Skeletal muscle tissue (tissue), 4 donors: ENCODE data around the gene GALNT6. TPM values are rescaled to one million over a fixed set of nuclear protein-coding genes. Genes with fewer than 3 reads are reported as not detected.

Experiments used
- H3K27ac ChIP-seq: one replicate; pipeline ENCODE4 v1.7.0; 2013; ENCODE audit warnings: mild to moderate bottlenecking, low read depth, low read length, inconsistent platforms
- H3K27me3 ChIP-seq, 3 donors: one replicate each; pipeline ENCODE4 v1.7.0; 2013; ENCODE audit warnings: low read length in 3 of 3; ENCODE audit not compliant: control insufficient read depth in 3 of 3, insufficient read depth in 3 of 3
- H3K36me3 ChIP-seq, 3 donors: one replicate each; pipeline ENCODE4 v1.7.0; 2013; ENCODE audit warnings: low read length in 3 of 3; ENCODE audit not compliant: control insufficient read depth in 3 of 3, insufficient read depth in 3 of 3
- H3K4me1 ChIP-seq, 3 donors: one replicate each; pipeline ENCODE4 v1.7.0; 2013; ENCODE audit warnings: low read length in 3 of 3, mild to moderate bottlenecking in 3 of 3; ENCODE audit not compliant: control insufficient read depth in 3 of 3, insufficient read depth in 3 of 3
- H3K4me3 ChIP-seq, 3 donors: one replicate each; pipeline ENCODE4 v1.7.0; 2013; ENCODE audit warnings: low read length in 3 of 3
- H3K9ac ChIP-seq, 3 donors: one replicate each; pipeline ENCODE4 v1.7.0; 2013; ENCODE audit warnings: low read length in 3 of 3, mild to moderate bottlenecking in 3 of 3, moderate library complexity in 2 of 3, low read depth in 1 of 3
- H3K9me3 ChIP-seq, 3 donors: one replicate each; pipeline ENCODE4 v1.7.0; 2013; ENCODE audit warnings: low read length in 3 of 3; ENCODE audit not compliant: control insufficient read depth in 3 of 3
- total RNA-seq: library from RNA; depleted of rRNA; stranded (reverse); fragments of >200 nt; gene quantifications from one replicate; pipeline ENCODE4 v1.2.3, GENCODE V29; 2014
- donor health status: Osteomylitis.

The GALNT6 gene
- total RNA-seq, 1 donor from 2014 or later, result 1.6 TPM

DNA sequence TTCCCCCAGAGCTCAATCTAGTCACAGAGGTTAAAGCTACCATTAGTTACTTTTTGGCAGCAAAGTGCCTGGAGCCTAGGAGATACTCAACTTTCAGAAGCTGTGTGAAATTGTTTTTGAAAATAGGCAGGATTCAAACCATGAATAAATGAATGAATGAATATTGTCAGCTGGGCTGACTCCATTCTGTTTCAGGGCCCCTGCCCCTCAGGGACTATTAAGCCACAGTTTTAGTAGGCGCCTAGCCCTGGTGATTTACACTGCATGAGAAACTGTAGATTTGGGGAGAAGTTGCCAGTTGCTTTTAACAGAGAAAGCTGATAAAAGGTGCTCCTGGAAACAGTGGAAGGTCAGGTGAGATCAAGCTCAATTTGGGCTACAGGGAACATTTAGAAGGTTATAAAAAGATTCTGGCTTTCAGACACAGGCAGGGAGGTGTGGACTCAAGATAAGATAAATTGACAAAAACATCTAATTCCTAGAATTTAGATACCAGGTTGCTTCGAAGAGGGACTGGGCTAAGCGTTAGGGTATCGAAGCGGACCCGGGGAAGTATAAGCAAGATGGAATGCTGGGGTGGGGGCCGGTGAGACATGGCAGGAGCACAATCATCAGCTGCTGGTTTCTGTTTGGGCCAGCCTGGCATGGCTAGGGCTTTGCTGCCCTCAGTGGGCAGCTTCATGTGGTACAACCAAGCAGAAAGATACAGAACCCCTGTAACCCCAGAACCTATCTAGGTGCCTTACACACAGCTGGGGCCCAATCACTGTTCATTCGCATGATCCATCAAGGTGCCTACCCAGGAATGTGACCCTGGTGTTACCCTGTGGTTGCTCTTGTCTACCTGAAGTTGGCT is 29.8 kb downstream of the GALNT6 start:
- no peak overlapping the region for H3K27ac ChIP-seq
- no peak overlapping the region for H3K4me3 ChIP-seq
- no peaks in the 10 kb centered on the region for H3K4me1 ChIP-seq
- no peaks in the 10 kb centered on the region for H3K9me3 ChIP-seq
- no peak overlapping the region for H3K9ac ChIP-seq
- H3K36me3 ChIP-seq, result no peaks in the 10 kb centered on the region
- H3K27me3 ChIP-seq, result peaks cover 0 to 3% (median 2%) of the 10 kb centered on the region in 3 donors

DNA sequence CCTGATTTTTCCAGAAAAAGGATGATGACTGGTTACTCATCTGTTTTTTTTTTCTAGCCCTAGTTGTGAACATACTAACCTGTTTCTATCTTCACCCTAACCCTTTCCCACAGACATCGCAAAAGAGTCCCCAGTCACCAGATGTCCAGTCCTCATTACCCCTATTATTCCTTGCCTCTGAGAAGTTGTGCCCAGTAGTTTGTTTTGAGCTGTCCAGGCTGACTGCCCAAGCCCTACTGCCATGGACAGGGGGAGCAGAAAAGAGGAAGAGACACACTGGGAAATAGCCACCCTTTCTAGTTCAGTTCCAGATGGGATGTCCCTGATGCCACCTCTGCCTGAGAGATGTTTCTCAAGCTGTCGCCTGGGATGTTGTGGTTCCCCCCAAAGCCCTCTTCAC is 30.9 kb downstream of the GALNT6 start:
- H3K4me1 ChIP-seq, result no peaks in the 10 kb centered on the region
- no peak overlapping the region for H3K9ac ChIP-seq

DNA sequence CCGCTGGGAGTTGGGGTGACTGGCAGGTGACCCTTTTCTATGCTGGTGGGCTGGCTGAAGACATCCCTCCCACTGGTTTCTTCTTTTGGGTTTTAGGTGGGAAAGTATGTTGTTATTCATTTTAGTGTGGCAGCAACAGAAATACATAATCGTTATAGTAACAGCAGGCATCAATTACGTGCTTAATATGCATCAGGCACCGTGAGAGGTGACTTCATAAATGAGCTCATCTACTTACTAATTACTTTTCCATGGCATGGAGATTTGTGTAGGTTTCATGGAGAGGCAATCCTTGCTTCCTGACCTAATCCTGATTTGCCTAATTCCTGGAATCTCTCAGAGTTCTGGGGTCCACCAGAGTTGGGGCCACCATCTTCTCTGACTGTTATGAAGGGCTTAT is 31.4 kb downstream of the GALNT6 start:
- Histone ChIP-seq H3K9me3 (no peaks in the 10 kb centered on the region), H3K36me3 (no peaks in the 10 kb centered on the region), H3K4me3 (no peak overlapping the region), H3K9ac (no peak overlapping the region), H3K27me3 (peaks cover 0 to 3% (median 2%) of the 10 kb centered on the region in 3 donors), H3K4me1 (no peaks in the 10 kb centered on the region), H3K27ac (no peak overlapping the region)

More for the DNA sequence above, 30.9 kb downstream of the GALNT6 start:
- H3K4me3 ChIP-seq, result no peak overlapping the region
- H3K27ac ChIP-seq, result no peak overlapping the region
- H3K27me3 ChIP-seq, result peaks cover 0 to 3% (median 2%) of the 10 kb centered on the region in 3 donors
- no peaks in the 10 kb centered on the region for H3K36me3 ChIP-seq
- no peaks in the 10 kb centered on the region for H3K9me3 ChIP-seq

DNA sequence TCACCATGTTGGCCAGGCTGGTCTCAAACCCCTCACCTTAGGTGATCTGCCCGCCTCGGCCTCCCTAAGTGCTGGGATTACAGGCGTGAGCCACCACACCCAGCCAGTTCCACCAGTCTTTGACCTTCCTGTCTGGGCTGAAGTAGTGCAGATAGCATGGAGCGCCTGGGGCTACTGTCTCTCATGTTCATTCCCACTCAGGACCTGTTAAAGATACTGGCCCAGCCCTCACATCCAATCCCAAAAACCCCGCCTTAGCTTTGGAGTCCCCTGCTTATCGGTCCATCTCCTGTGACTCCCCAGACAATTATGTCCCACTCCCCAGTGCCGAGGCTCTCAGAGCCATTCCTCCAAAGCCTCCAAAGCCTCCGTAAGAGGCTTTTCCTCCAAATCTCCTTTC is 32.7 kb downstream of the GALNT6 start:
- peaks cover 0 to 3% (median 2%) of the 10 kb centered on the region in 3 donors for H3K27me3 ChIP-seq
- H3K4me1 ChIP-seq, result no peaks in the 10 kb centered on the region
- no peak overlapping the region for H3K27ac ChIP-seq
- no peak overlapping the region for H3K4me3 ChIP-seq
- no peak overlapping the region for H3K9ac ChIP-seq
- H3K36me3 ChIP-seq, result no peaks in the 10 kb centered on the region
- no peaks in the 10 kb centered on the region for H3K9me3 ChIP-seq

DNA sequence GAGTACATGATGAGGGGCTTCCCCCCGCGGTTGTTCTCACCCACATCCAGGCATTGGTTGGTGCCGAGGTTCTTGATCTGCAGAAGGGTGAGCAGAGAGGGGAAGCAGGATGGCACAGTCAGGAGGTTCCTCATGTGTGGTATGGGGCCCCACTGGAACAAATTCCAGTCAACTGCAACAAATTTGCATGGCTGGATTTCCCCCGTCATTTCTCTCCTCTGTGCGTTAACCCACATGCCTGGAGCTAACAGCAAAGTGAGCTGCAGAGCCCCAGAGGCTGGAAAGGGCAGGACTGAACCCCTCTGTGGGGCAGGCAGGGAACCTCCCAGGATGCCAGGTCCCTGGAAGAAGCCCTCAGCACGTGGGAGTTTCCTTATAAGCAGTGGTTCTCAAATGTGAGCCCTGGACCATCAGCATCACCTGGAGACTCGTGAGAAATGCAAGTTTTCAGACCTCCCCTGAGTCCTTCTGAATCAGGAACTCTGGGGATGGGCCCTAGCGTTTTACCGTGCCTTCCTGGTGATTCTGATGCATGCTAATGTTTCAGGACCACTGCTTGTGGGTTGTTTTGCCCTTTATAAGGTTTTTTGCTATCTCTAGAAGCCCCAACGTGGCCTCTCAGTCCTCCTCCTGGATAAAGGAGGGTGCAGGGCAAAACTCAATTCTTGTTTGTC is 33.7 kb downstream of the GALNT6 start:
- Histone ChIP-seq H3K36me3 (no peaks in the 10 kb centered on the region), H3K4me1 (no peaks in the 10 kb centered on the region), H3K9me3 (no peaks in the 10 kb centered on the region), H3K9ac (no peak overlapping the region), H3K27ac (no peak overlapping the region), H3K4me3 (no peak overlapping the region), H3K27me3 (peaks cover 0 to 3% (median 2%) of the 10 kb centered on the region in 3 donors)

DNA sequence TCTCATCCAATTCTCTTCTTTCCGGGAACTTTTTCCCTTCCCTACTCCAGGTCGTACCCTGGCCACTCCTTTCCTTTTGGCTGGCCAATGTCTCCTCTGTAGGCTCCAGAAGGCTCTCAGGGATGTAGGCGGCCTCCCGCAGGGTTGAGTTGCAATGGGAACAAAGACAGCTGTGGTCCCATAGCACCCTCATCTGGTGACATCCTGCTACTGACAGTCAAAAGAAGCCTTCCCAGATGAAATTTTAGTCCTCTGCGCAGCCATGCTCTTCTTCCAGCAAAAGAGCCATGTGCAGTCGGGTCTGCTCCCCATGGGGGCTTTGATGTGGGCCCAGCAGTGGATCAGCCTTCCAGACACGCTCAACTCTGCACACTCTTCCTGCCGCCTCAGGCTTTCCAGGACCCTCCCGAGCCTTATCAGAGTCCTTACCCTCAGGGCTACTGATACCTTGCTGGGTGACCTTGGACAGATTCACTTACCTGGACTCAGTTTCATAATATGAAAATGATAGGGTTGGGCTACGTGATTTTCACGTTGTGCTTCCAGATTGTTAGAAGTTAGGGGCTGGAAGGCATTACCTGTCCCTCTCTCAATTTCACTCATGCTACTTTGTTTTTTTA is 39.2 kb downstream of the GALNT6 start:
- no peaks in the 10 kb centered on the region for H3K36me3 ChIP-seq
- peaks cover 0 to under 1% (median 0%) of the 10 kb centered on the region in 3 donors for H3K27me3 ChIP-seq
- H3K4me1 ChIP-seq, result no peaks in the 10 kb centered on the region
- no peaks in the 10 kb centered on the region for H3K9me3 ChIP-seq
- no peak overlapping the region for H3K27ac ChIP-seq
- H3K9ac ChIP-seq, result no peak overlapping the region
- no peak overlapping the region for H3K4me3 ChIP-seq

DNA sequence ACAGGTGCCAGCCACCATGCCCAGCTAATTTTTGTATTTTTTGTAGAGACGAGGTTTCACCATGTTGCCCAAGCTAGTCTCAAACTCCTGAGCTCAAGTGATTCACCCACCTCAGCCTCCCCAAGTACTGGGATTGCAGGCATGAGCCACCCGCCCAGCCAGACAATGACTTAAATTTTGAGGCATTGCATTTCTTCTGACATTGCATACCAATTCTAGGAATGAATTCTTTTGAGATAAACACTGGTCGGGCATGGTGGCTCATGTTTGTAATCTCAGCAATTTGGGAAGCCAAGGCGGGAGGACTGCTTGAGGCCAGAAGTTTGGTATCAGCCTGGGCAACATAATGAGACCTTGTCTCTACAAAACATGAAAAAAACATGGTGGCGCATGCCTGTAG is 42.2 kb downstream of the GALNT6 start:
- Histone ChIP-seq H3K9me3 (no peaks in the 10 kb centered on the region), H3K9ac (no peak overlapping the region), H3K27me3 (no peaks in the 10 kb centered on the region), H3K36me3 (no peaks in the 10 kb centered on the region), H3K4me3 (no peak overlapping the region), H3K27ac (no peak overlapping the region), H3K4me1 (no peaks in the 10 kb centered on the region)

DNA sequence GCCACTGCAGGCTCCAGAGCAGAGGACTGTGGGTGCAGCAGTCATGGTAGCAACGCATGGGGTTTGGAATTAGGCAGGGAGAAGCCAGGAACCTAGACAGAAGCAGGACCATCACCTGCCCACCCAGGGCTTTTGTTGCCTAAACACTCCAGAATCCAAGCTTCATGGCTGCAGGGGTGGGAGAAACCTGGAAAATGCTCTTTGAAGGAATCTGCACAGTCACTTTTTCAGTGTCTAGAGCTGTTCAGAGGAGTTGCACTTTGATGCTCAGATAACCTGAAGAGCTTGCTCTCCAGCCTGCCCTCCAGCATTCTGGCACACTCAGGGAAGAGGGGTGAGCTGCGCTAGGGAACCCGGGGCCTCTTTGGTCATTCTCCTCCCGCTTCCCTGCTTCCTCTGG is 43.1 kb downstream of the GALNT6 start:
- Histone ChIP-seq H3K27me3 (no peaks in the 10 kb centered on the region), H3K4me3 (no peak overlapping the region), H3K27ac (no peak overlapping the region), H3K36me3 (no peaks in the 10 kb centered on the region), H3K9me3 (no peaks in the 10 kb centered on the region), H3K4me1 (no peaks in the 10 kb centered on the region), H3K9ac (no peak overlapping the region)

DNA sequence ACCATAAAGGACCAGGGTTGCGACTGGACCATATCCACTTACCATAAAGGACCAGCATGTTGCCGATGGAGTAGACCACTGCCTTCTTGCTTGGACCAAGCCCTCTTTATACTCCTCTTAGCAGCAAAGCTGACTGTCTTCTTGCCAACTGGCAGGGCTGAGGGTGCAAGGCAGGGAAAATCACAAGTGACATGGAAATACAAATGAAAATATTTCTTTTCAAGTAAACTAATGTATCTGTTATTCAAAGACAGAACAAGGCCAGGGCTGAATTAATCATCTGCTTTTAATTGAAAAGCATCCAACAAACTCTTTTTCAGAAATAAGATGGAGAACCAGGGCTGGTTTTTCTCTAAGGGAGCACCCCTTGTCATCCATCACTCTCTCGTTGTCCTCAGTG is 44.6 kb downstream of the GALNT6 start, which contains the start of gene CELA1:
CELA1 (minus strand) TSS at position 99 of the 400 bp plus-strand sequence; CDS start at position 58, 41 bp downstream.
- Histone ChIP-seq H3K4me1 (no peaks in the 10 kb centered on the region), H3K27me3 (no peaks in the 10 kb centered on the region), H3K36me3 (no peaks in the 10 kb centered on the region), H3K4me3 (no peak within 1 kb of the TSS), H3K9me3 (no peaks in the 10 kb centered on the region), H3K9ac (no peak within 1 kb of the TSS), H3K27ac (no peak within 1 kb of the TSS)

DNA sequence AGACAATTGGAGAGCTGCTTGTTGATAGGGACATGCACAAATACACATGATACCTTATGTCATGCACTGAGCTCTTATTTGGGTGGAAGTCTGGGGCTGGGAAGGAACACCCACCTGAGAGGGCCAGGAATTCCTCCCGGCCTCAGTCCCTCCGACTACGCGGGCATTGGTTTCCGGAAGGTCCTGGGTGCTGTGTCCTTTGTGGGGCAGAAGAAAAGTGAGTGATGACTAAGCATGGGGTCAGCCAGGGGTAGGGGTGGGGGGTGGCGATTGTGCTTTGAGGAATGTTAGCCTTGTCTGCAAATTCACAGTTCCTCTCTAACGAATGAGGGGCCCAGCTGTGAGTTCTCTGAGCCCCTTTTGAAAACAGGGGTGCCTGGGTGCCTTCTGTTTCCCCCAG is 45.5 kb downstream of the GALNT6 start:
- no peak overlapping the region for H3K4me3 ChIP-seq
- no peaks in the 10 kb centered on the region for H3K36me3 ChIP-seq
- H3K4me1 ChIP-seq, result peaks cover 4 to 5% (median 4%) of the 10 kb centered on the region in 3 donors
- H3K27ac ChIP-seq, result no peak overlapping the region
- H3K9me3 ChIP-seq, result no peaks in the 10 kb centered on the region
- H3K27me3 ChIP-seq, result no peaks in the 10 kb centered on the region
- H3K9ac ChIP-seq, result no peak overlapping the region
